ENCODE results near the gene EPS8L3.

DNA sequence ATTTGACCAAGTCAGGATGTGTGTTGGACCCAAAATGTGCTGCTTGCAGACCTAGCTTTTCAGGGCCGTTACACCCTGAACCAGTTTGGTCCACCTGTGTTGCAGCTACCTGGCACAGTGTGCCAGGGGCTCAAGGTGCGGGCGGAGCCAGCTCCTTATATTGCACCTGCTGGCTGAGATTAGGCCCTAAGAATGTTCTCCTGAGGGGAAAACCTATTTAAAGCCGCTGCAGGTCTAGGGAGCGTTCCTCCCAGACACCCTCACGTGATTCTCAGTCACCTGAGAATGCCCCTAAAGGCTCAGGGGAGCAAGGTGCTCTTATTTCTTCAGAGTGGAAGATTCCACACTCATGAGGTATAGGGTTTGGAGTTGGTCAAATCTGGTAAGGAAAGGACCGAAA, 34.9 kb downstream of the EPS8L3 start:
- TF ChIP-seq, protein P1, sequence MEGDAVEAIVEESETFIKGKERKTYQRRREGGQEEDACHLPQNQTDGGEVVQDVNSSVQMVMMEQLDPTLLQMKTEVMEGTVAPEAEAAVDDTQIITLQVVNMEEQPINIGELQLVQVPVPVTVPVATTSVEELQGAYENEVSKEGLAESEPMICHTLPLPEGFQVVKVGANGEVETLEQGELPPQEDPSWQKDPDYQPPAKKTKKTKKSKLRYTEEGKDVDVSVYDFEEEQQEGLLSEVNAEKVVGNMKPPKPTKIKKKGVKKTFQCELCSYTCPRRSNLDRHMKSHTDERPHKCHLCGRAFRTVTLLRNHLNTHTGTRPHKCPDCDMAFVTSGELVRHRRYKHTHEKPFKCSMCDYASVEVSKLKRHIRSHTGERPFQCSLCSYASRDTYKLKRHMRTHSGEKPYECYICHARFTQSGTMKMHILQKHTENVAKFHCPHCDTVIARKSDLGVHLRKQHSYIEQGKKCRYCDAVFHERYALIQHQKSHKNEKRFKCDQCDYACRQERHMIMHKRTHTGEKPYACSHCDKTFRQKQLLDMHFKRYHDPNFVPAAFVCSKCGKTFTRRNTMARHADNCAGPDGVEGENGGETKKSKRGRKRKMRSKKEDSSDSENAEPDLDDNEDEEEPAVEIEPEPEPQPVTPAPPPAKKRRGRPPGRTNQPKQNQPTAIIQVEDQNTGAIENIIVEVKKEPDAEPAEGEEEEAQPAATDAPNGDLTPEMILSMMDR (IDR thresholded peaks at IDR 0.05; ENCODE audit: insufficient read depth, low read length, poor library complexity, severe bottlenecking) = no peak
- no peak for TF ChIP-seq EZH2phosphoT487 (conservative IDR thresholded peaks at IDR 0.05; ENCODE audit: low read length)

All from SU-DHL-6 (cell line).